ENCODE data around the gene CHCHD4. TPM values are rescaled to one million over a fixed set of nuclear protein-coding genes. Genes with fewer than 3 reads are reported as not detected.

The CHCHD4 gene
- polyA plus RNA-seq, 1 of the 3 experiments (the other 2 are of a cell fraction): 15.4 TPM

DNA sequence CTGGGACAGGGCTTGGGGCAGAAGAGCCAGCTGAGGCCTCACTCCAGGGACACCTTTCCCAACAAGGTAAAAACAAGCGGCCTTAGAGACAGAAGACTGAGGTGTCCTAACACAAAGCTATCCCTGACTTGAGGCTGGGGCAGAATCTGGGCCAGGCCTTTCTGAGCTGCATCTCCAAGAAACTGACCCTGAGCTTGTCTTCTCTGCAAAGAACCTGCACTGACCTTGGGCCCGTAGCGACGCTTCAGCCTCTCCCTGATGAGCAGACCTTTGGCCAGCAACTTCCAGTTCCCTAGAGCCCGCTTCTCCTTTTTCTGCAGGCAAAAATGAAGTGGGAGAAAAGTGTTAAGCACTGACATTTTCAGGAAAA, 22.4 kb upstream of the CHCHD4 start:
- H3K4me1 ChIP-seq (ENCODE audit: control insufficient read depth in 1 of 2, insufficient read depth in 2 of 2, low read depth in 1 of 2, low read length in 1 of 2): peaks cover 16 to 27% of the 10 kb centered on the region in 2 experiments
- H3K27ac ChIP-seq (ENCODE audit: low read depth in 2 of 2, low read length in 1 of 2): peak overlapping the region in 1 of 2 experiments; percentile 100; a peak in 1 of 4 replicates
- WGBS (ENCODE audit: low lambda C conversion rate): 94% methylated on average over 5 of the region's 5 CpGs
- no peaks in the 10 kb centered on the region for H3K9me2 ChIP-seq
- no peak overlapping the region for H3K4me2 ChIP-seq
- no peaks in the 10 kb centered on the region for H4K20me1 ChIP-seq (ENCODE audit: insufficient read depth)
- CTCF ChIA-PET: interaction anchor here (1.1 to 2.8 kb wide), 4 partner anchors 10 to 251 kb away, joined by 3 to 12 read pairs (median 7); no protein-coding TSS in a partner anchor
- H3K9me3 ChIP-seq: no peaks in the 10 kb centered on the region
- H3K27me3 ChIP-seq (ENCODE audit: insufficient read depth): no peaks in the 10 kb centered on the region
- H3K36me3 ChIP-seq (replicated peaks in 1 of 2; ENCODE audit: control insufficient read depth in 1 of 2, insufficient read depth in 2 of 2, low read length in 1 of 2): peaks cover 19 to 61% of the 10 kb centered on the region in 2 experiments
- no peak overlapping the region for H2AFZ ChIP-seq (ENCODE audit: low read depth)
- no peaks in the 10 kb centered on the region for H3K79me2 ChIP-seq (ENCODE audit: insufficient read depth)
- H3K4me3 ChIP-seq (ENCODE audit: low read depth in 2 of 2, low read length in 1 of 2): no peak overlapping the region
- POLR2A ChIA-PET: no interaction called here
- TF ChIP-seq, protein P1, sequence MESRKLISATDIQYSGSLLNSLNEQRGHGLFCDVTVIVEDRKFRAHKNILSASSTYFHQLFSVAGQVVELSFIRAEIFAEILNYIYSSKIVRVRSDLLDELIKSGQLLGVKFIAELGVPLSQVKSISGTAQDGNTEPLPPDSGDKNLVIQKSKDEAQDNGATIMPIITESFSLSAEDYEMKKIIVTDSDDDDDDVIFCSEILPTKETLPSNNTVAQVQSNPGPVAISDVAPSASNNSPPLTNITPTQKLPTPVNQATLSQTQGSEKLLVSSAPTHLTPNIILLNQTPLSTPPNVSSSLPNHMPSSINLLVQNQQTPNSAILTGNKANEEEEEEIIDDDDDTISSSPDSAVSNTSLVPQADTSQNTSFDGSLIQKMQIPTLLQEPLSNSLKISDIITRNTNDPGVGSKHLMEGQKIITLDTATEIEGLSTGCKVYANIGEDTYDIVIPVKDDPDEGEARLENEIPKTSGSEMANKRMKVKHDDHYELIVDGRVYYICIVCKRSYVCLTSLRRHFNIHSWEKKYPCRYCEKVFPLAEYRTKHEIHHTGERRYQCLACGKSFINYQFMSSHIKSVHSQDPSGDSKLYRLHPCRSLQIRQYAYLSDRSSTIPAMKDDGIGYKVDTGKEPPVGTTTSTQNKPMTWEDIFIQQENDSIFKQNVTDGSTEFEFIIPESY (IDR thresholded peaks at IDR 0.05; ENCODE audit: borderline replicate concordance, low read depth): no peak
- TF ChIP-seq EZH2phosphoT487 (IDR thresholded peaks at IDR 0.05; ENCODE audit: borderline replicate concordance, low read depth) (no peak), TEAD4 (IDR thresholded peaks at IDR 0.05; ENCODE audit: borderline replicate concordance, insufficient read depth) (no peak), FOSL2 (IDR thresholded peaks at IDR 0.05; ENCODE audit: borderline replicate concordance, low read depth) (no peak), JUND (IDR thresholded peaks at IDR 0.05) (no peak), MXI1 (IDR thresholded peaks at IDR 0.05; ENCODE audit: low read depth, low read length) (no peak), POLR2AphosphoS5 (IDR thresholded peaks at IDR 0.05; ENCODE audit: low read depth, low read length) (no peak)
- TF ChIP-seq, protein P2, sequence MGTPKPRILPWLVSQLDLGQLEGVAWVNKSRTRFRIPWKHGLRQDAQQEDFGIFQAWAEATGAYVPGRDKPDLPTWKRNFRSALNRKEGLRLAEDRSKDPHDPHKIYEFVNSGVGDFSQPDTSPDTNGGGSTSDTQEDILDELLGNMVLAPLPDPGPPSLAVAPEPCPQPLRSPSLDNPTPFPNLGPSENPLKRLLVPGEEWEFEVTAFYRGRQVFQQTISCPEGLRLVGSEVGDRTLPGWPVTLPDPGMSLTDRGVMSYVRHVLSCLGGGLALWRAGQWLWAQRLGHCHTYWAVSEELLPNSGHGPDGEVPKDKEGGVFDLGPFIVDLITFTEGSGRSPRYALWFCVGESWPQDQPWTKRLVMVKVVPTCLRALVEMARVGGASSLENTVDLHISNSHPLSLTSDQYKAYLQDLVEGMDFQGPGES (IDR thresholded peaks at IDR 0.05; ENCODE audit: low read depth, low read length): no peak
- TF ChIP-seq, protein P3, sequence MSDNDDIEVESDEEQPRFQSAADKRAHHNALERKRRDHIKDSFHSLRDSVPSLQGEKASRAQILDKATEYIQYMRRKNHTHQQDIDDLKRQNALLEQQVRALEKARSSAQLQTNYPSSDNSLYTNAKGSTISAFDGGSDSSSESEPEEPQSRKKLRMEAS (IDR thresholded peaks at IDR 0.05; ENCODE audit: low read depth): no peak
- TF ChIP-seq, protein P4, sequence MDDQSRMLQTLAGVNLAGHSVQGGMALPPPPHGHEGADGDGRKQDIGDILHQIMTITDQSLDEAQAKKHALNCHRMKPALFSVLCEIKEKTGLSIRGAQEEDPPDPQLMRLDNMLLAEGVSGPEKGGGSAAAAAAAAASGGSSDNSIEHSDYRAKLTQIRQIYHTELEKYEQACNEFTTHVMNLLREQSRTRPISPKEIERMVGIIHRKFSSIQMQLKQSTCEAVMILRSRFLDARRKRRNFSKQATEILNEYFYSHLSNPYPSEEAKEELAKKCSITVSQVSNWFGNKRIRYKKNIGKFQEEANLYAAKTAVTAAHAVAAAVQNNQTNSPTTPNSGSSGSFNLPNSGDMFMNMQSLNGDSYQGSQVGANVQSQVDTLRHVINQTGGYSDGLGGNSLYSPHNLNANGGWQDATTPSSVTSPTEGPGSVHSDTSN (IDR thresholded peaks at IDR 0.05): no peak
- H3K9ac ChIP-seq: no peak overlapping the region
- H3F3A ChIP-seq (replicated peaks; ENCODE audit: insufficient read depth): peaks cover 36% of the 10 kb centered on the region
- DNase-seq: no peak

DNA sequence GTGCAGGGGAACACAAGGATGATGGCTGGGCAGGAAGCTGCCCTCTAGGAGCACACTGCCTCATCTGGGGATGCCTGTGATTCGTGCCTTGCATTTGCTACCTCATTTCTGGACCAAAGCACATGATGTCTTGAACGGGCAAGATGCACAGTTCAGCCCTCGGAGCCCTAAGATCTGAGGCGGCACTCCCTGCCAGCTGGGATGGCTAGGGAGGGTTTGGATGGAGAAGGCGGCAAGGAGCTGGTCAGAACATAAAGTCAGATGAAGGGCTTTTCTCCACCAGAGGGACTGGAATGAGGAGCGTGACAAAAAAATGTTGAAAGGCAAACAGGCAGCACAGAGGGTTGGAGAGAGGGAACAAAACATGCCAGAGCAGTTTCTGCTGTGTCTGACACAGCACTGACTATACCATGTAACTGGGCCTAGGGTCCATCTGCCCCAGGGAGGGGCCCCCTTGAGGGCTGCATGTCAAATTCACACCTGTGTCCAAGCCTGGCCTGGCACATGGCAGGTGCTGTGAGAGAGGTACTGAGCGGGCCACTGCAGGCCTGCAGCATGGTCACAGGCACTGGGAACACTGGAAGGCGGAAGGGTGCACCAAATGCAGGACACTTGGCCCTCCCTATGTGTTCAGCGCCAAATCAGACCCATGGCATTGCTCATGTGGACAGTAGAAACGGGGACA, 21.9 kb upstream of the CHCHD4 start:
- WGBS (ENCODE audit: low lambda C conversion rate): 97% methylated on average over 8 of the region's 10 CpGs
- no peak overlapping the region for H3K4me3 ChIP-seq (ENCODE audit: low read depth in 2 of 2, low read length in 1 of 2)
- H3K27me3 ChIP-seq (ENCODE audit: insufficient read depth): no peaks in the 10 kb centered on the region
- H3K9me3 ChIP-seq: no peaks in the 10 kb centered on the region
- H2AFZ ChIP-seq (ENCODE audit: low read depth): no peak overlapping the region
- no peak overlapping the region for H3K4me2 ChIP-seq
- no peaks in the 10 kb centered on the region for H4K20me1 ChIP-seq (ENCODE audit: insufficient read depth)
- no peaks in the 10 kb centered on the region for H3K9me2 ChIP-seq
- H3K36me3 ChIP-seq (replicated peaks in 1 of 2; ENCODE audit: control insufficient read depth in 1 of 2, insufficient read depth in 2 of 2, low read length in 1 of 2): peaks cover 18 to 60% of the 10 kb centered on the region in 2 experiments
- DNase-seq: no peak
- H3K27ac ChIP-seq (ENCODE audit: low read depth in 2 of 2, low read length in 1 of 2): peak overlapping the region in 1 of 2 experiments; percentile 100; a peak in 2 of 4 replicates
- CTCF ChIA-PET: interaction anchor here (0.7 to 2.8 kb wide), 6 partner anchors 9 to 250 kb away, joined by 3 to 12 read pairs (median 6); partner anchors contain the start of gene CHCHD4
- POLR2A ChIA-PET: interaction anchor here (1.3 kb wide), 1 partner anchor 22 kb away, joined by 5 read pairs; the partner anchor contains the start of genes CHCHD4 and TMEM43
- no peak overlapping the region for H3K9ac ChIP-seq
- no peaks in the 10 kb centered on the region for H3K79me2 ChIP-seq (ENCODE audit: insufficient read depth)
- peaks cover 38% of the 10 kb centered on the region for H3F3A ChIP-seq (replicated peaks; ENCODE audit: insufficient read depth)
- H3K4me1 ChIP-seq (ENCODE audit: control insufficient read depth in 1 of 2, insufficient read depth in 2 of 2, low read depth in 1 of 2, low read length in 1 of 2): peaks cover 16 to 27% of the 10 kb centered on the region in 2 experiments
- TF ChIP-seq RXRA (IDR thresholded peaks at IDR 0.05; ENCODE audit: borderline replicate concordance, low read depth) (no peak), EZH2phosphoT487 (IDR thresholded peaks at IDR 0.05; ENCODE audit: borderline replicate concordance, low read depth) (no peak), FOSL2 (IDR thresholded peaks at IDR 0.05; ENCODE audit: borderline replicate concordance, low read depth) (no peak), CHD2 (IDR thresholded peaks at IDR 0.05; ENCODE audit: low read length, partially characterized antibody) (no peak)
- TF ChIP-seq, protein P1 (IDR thresholded peaks at IDR 0.05; ENCODE audit: borderline replicate concordance, low read depth): no peak
- TF ChIP-seq, protein P5, sequence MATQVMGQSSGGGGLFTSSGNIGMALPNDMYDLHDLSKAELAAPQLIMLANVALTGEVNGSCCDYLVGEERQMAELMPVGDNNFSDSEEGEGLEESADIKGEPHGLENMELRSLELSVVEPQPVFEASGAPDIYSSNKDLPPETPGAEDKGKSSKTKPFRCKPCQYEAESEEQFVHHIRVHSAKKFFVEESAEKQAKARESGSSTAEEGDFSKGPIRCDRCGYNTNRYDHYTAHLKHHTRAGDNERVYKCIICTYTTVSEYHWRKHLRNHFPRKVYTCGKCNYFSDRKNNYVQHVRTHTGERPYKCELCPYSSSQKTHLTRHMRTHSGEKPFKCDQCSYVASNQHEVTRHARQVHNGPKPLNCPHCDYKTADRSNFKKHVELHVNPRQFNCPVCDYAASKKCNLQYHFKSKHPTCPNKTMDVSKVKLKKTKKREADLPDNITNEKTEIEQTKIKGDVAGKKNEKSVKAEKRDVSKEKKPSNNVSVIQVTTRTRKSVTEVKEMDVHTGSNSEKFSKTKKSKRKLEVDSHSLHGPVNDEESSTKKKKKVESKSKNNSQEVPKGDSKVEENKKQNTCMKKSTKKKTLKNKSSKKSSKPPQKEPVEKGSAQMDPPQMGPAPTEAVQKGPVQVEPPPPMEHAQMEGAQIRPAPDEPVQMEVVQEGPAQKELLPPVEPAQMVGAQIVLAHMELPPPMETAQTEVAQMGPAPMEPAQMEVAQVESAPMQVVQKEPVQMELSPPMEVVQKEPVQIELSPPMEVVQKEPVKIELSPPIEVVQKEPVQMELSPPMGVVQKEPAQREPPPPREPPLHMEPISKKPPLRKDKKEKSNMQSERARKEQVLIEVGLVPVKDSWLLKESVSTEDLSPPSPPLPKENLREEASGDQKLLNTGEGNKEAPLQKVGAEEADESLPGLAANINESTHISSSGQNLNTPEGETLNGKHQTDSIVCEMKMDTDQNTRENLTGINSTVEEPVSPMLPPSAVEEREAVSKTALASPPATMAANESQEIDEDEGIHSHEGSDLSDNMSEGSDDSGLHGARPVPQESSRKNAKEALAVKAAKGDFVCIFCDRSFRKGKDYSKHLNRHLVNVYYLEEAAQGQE (IDR thresholded peaks at IDR 0.05; ENCODE audit: low read depth, low read length): no peak
